ENCODE data around the gene ADAMTS16. TPM values are rescaled to one million over a fixed set of nuclear protein-coding genes. Genes with fewer than 3 reads are reported as not detected.

ADAMTS16 gene
- total and polyA plus RNA-seq, 7 donors, result under 0.01 to 5.3 (median 0.16) TPM; not detected in 2

GRCh38 chr5:5141339-5141599 lies 1.1 kb downstream of the ADAMTS16 start:
- Histone ChIP-seq H3K27ac (no peak overlapping the region), H3K27me3 (peaks cover 13 to 44% (median 22%) of the 10 kb centered on the region in 3 donors), H3K4me3 (peak overlapping the region in 2 of 4 donors; percentile 33 to 39), H3K4me1 (peaks cover 0 to 22% (median 21%) of the 10 kb centered on the region in 4 donors), H3K36me3 (no peaks in the 10 kb centered on the region), H3K9me3 (no peaks in the 10 kb centered on the region)
- TF ChIP-seq POLR2A (IDR thresholded peaks at IDR 0.05) (no peak), POLR2AphosphoS5 (IDR thresholded peaks at IDR 0.05) (no peak), EP300 (IDR thresholded peaks at IDR 0.05) (no peak), CTCF (IDR thresholded peaks at IDR 0.05) (no peak)
- intact Hi-C loops (cut with DNase I), result loop anchor here (1.0 to 5.0 kb wide), 2 partner anchors 264 to 278 kb away; no protein-coding TSS in a partner anchor
- 25 to 28% methylated on average over 4 of the region's 4 CpGs for WGBS, 2 donors
- no peak for DNase-seq

- H3K4me1 ChIP-seq, result peaks cover 0 to 22% (median 21%) of the 10 kb centered on the region in 4 donors
- 15 to 25% methylated on average over 6 of the region's 6 CpGs for WGBS, 2 donors
- H3K27ac ChIP-seq, result no peak overlapping the region
- H3K9me3 ChIP-seq, result no peaks in the 10 kb centered on the region
- H3K36me3 ChIP-seq, result no peaks in the 10 kb centered on the region
- peak; percentile 65 for DNase-seq
- intact Hi-C loops (cut with DNase I), result loop anchor here (1.0 to 5.0 kb wide), 2 partner anchors 265 to 277 kb away; no protein-coding TSS in a partner anchor
- TF ChIP-seq POLR2AphosphoS5 (IDR thresholded peaks at IDR 0.05), result no peak
- peak in 2 of 4 experiments; percentile 38 to 72 for TF ChIP-seq CTCF (IDR thresholded peaks at IDR 0.05)
- TF ChIP-seq POLR2A (IDR thresholded peaks at IDR 0.05), result no peak
- no peak for TF ChIP-seq EP300 (IDR thresholded peaks at IDR 0.05)
- H3K27me3 ChIP-seq, result peaks cover 13 to 44% (median 22%) of the 10 kb centered on the region in 3 donors
- H3K4me3 ChIP-seq, result peak overlapping the region in 2 of 4 donors; percentile 33 to 39
Observed at GRCh38 chr5:5141625-5142525, 1.7 kb downstream of the ADAMTS16 start.

- WGBS, 2 donors, result 64 to 79% methylated on average over 7 of the region's 7 CpGs
- no peaks in the 10 kb centered on the region for H3K9me3 ChIP-seq
- TF ChIP-seq CTCF (IDR thresholded peaks at IDR 0.05), result no peak
- no peak for TF ChIP-seq POLR2AphosphoS5 (IDR thresholded peaks at IDR 0.05)
- no peak for TF ChIP-seq POLR2A (IDR thresholded peaks at IDR 0.05)
- no peak for TF ChIP-seq EP300 (IDR thresholded peaks at IDR 0.05)
- H3K27ac ChIP-seq, result no peak overlapping the region
- peaks cover 0 to 21% (median 20%) of the 10 kb centered on the region in 4 donors for H3K4me1 ChIP-seq
- intact Hi-C loops (cut with DNase I), result loop anchor here (5.0 kb wide), 1 partner anchor 267 kb away; no protein-coding TSS in a partner anchor
- H3K4me3 ChIP-seq, result no peak overlapping the region
- no peaks in the 10 kb centered on the region for H3K36me3 ChIP-seq
- H3K27me3 ChIP-seq, result peaks cover 13 to 31% (median 15%) of the 10 kb centered on the region in 3 donors
- no peak for DNase-seq
Observed at GRCh38 chr5:5144441-5144840, 4.3 kb downstream of the ADAMTS16 start.

- H3K4me1 ChIP-seq, result peaks cover 0 to 7% (median 6%) of the 10 kb centered on the region in 4 donors
- 84 to 85% methylated on average over 18 of the region's 18 CpGs for WGBS, 2 donors
- intact Hi-C loops (cut with DNase I), result no loop called here
Observed at GRCh38 chr5:5145651-5146529, 5.8 kb downstream of the ADAMTS16 start.

More at GRCh38 chr5:5145651-5146529, 5.8 kb downstream of the ADAMTS16 start:
- Histone ChIP-seq H3K4me3 (no peak overlapping the region), H3K27me3 (peaks cover under 1 to 17% (median 4%) of the 10 kb centered on the region in 3 donors), H3K9me3 (no peaks in the 10 kb centered on the region), H3K27ac (no peak overlapping the region), H3K36me3 (no peaks in the 10 kb centered on the region)
- DNase-seq, result no peak
- TF ChIP-seq POLR2AphosphoS5 (IDR thresholded peaks at IDR 0.05) (no peak), CTCF (IDR thresholded peaks at IDR 0.05) (no peak), POLR2A (IDR thresholded peaks at IDR 0.05) (no peak), EP300 (IDR thresholded peaks at IDR 0.05) (no peak)
